GM13977 (cell line): ENCODE results near the gene HSP90AA1.

Source experiments
- DNase-seq: peaks from one replicate; pipeline ENCODE4 v3.0.0; 2012; ENCODE audit warnings: low spot score
- in situ Hi-C: fragments of 300-500 bp; cut with MboI; formaldehyde crosslinking; loops from one replicate; pipeline ENCODE4 v1.12.0; 2022; ENCODE audit warnings: low sequenced_read_pairs, low pct_unique_long_range_greater_than_20kb, mixed read lengths, inconsistent platforms; ENCODE audit not compliant: unreplicated experiment
- TF ChIP-seq, protein P1 (sequence below): IDR thresholded peaks from 2 replicates; pipeline ENCODE4 v1.5.1; 2012; ENCODE audit warnings: mild to moderate bottlenecking, control low read depth; ENCODE audit not compliant: insufficient read depth; ENCODE audit errors: extremely low read depth, missing control alignments

HSP90AA1 gene

DNA sequence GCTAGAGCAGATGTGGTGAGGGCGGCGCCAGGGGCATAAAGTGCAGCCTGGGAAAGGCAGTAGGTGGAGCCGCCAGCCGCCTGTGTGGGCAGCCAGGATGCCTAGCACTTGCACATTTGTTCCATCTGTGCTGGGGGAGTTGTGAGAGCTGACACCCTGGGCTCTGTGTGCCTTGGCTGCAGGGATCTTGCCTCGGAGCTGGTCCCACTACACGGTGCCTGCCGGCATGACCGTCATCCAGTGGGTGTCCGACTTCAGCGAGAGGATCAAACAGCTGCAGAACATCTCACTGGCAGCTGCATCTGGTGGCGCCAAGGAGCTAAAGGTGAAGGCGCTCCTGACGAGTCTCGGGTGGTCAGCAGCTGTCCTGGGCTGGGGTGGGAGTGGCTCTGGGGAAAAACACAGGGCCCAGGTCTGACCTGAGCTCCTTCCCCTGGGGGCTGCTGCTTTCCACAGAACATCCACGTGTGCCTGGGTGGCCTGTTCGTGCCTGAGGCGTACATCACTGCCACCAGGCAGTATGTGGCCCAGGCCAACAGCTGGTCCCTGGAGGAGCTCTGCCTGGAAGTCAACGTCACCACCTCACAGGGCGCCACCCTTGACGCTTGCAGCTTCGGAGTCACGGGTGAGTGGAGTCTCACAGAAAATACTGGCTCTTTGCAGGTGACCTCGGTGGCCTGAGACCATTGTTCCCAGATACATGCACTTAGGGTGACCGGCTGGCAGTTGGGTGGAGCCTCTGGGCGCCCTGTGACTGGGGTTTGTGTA, 37.4 kb downstream of the HSP90AA1 start:
- TF ChIP-seq, protein P1, sequence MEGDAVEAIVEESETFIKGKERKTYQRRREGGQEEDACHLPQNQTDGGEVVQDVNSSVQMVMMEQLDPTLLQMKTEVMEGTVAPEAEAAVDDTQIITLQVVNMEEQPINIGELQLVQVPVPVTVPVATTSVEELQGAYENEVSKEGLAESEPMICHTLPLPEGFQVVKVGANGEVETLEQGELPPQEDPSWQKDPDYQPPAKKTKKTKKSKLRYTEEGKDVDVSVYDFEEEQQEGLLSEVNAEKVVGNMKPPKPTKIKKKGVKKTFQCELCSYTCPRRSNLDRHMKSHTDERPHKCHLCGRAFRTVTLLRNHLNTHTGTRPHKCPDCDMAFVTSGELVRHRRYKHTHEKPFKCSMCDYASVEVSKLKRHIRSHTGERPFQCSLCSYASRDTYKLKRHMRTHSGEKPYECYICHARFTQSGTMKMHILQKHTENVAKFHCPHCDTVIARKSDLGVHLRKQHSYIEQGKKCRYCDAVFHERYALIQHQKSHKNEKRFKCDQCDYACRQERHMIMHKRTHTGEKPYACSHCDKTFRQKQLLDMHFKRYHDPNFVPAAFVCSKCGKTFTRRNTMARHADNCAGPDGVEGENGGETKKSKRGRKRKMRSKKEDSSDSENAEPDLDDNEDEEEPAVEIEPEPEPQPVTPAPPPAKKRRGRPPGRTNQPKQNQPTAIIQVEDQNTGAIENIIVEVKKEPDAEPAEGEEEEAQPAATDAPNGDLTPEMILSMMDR: no peak
- in situ Hi-C loops: no loop called here
- DNase-seq: no peak

DNA sequence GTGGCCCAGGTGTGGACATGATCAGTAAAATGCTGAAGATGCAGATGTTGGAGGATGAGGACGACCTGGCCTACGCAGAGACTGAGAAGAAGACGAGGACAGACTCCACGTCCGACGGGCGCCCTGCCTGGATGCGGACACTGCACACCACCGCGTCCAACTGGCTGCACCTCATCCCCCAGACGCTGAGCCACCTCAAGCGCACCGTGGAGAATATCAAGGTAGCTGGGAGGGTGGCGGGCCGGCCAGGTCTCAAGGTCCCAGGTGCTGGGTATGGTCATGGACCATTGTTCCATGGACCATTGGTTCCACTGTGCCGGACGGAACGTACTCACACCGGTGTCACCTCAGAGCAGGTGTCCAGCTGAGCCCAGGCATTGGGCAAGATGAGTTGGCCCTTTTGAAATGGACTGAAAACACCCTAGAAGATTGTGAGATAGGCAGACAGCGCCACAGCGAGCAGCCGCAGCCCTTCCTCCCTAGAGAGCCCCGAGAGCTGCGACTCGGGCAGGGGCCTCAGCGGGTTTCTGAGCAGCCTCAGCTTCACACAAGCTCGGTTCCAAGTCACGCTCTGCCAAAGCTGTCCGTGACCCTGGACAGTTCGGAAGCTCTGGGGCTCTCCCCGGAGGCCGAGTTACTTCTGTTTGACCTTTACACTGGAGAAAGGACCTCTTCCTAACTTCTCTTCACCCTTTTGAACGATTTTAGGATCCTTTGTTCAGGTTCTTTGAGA, 38.9 kb downstream of the HSP90AA1 start:
- TF ChIP-seq, protein P1: no peak
- no peak for DNase-seq
- in situ Hi-C loops: no loop called here

DNA sequence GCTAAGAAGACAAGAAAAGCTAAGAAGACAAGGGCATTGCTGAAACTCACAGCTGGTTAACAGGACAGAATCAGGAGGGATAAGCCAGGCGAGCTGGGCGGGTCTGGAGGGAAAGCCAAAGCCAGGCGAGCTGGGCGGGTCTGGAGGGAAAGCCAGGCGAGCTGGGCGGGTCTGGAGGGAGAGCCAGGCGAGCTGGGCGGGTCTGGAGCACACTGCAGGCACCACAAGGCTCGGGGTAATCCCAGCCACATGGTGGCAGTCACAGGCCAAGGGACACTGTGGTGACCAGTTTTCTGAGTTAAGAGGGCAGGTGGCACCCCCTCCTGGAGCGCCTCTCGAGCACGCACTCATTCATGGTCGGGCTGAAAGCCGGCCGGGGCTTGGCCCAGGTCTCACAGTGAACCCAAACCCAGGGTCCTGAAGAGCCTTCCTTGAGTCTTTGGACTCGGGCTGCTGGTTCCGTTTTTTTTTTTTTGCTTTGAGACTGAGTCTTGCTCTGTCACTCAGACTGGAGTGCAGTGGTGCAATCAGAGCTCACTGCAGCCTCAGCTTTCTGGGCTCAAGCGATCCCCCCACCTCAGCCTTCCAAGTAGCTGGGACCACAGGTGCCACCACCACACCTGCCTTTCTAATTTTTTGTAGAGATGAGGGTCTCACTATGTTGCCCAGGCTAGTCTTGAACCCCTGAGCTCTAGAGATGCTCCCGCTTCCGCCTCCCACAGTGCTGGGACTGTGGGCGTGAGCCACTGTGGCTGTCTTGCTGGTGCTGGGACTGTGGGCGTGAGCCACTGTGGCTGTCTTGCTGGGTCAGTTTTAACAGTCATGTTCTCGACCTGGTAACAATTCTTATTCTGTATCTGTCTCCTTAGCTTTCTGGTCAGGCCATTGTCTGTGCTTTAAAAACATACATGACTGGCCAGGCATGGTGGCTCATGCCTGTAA, 40.2 kb downstream of the HSP90AA1 start:
- DNase-seq: no peak
- TF ChIP-seq, protein P1: peak; percentile 47
- in situ Hi-C loops: no loop called here

DNA sequence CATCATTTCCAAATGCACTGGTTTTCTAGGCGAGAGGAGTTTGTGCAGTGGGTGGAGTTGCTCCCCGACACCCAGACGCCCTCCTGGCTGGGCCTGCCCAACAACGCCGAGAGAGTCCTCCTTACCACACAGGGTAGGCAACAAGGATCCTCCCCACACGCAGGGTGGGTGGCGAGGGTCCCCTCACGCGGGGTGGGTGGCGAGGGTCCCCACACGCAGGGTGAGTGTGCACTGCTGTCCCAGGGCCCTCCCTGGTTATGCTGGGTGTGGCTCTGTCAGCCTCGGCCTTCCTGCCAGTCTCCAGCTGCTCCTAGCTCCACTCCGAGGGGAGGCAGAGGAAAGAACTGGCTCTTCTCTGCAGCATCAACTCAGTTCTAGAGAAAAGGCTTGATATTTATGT, 42.3 kb downstream of the HSP90AA1 start:
- TF ChIP-seq, protein P1: no peak
- DNase-seq: no peak
- in situ Hi-C loops: no loop called here

DNA sequence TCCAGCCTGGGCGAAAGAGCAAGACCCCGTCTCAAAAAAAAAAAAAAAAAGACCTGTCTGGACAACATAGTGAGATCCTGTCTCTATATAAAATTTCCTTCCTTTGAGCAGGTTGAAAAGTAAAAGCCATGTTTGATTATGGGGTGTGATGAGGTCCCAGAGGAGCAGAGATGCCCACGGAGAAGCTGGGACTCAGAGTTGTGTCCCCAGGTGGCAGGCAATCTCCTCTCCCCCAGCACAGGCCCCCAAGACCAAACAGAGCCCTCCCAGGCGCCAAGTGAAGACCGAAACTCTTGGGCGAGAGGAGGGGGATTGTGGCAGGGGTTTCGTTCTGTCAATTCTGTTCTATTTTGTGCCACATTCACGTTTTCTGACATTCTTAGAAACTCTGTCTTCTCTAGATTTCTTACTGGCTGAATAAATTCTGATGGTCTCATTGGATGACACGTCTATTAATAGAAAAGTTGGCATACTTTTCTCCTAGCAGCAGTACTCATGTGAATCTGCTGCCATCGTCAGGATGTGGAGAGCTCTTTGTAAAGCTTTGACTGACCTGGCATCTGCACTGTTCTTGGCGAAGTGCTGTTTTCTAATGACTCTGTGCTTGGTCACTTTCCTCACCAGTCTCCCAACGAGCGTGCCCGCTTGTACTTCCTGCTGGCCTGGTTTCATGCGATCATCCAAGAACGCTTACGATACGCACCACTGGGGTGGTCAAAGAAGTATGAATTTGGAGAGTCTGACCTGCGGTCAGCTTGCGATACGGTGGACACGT, 43.4 kb downstream of the HSP90AA1 start:
- in situ Hi-C loops: no loop called here

More for the DNA sequence above, 43.4 kb downstream of the HSP90AA1 start:
- TF ChIP-seq, protein P1: no peak
- no peak for DNase-seq
